ELR (cell line): Measurements from ENCODE around the gene FOXA2.
"Not testable (repeated sequence)": the region's sequence is repeated elsewhere in the genome, so short reads cannot be mapped to it uniquely, and the experiment has no call there.

Source experiments
- DNase-seq: peaks from one replicate; pipeline ENCODE4 v3.0.0-alpha.2; 2015; ENCODE audit warnings: low read depth

FOXA2 gene

DNA sequence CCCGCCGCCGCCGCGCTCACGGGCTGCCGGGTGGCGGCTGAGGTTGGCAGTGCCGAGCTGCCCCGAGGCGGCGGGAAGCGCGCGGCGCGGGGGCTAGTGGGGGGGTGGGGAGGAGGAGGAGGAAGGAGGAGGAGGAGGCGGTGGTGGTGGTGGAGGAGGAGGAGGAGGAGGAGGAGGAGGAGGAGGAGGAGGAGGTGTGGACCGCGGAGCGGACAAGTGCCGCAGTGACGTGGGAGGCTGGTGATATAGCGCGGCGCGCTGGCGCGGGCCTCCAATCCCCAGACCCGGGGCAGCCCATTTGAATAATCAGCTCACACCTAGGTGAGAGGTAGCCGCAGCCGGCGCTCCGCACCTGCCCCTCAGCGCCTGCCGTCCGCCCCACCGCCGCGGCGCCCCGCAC, at the start of gene FOXA2:
Gene FOXA2 (minus strand): TSS at position 51 of the 400 bp plus-strand sequence. CDS start 294 bp downstream, outside the sequence.
- DNase-seq, result no peak

DNA sequence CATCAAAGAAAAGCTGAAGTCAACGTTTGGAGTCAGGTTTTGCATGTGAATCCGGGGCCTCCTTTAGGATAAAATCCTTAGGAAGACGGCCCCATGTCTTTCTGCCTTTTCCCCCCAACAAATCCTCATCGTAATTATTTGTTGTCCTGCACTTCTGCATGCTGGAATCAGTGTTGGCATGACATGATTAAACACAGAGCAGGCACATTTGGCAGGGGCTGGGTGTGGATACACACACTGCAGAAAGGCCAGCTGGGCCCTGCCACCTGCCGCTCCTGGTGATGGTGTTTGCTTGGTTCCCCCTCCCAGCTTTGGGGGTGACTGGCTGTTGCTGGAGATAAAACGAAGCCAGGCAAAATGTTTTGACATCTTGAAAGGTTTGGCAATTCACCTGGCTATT, 46.3 kb upstream of the FOXA2 start:
- no peak for DNase-seq

DNA sequence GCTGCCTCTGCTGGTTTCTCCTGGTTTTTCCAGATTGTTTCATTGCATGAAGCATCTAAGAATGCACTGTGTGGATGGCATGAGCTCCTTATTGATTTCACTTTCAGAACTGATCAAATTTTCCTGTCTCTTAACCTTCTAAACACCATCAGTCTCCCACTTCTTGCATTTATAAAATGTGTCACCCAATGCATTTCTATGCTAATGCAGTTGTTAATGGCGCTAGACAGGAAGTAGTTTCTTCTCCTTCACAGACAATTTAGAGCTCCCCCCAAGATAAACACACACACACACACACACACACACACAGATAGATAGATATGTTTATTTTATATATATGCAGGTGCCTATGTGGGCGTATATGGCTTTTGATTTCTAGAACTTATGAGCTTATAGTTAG, 45.6 kb upstream of the FOXA2 start:
- no peak for DNase-seq

DNA sequence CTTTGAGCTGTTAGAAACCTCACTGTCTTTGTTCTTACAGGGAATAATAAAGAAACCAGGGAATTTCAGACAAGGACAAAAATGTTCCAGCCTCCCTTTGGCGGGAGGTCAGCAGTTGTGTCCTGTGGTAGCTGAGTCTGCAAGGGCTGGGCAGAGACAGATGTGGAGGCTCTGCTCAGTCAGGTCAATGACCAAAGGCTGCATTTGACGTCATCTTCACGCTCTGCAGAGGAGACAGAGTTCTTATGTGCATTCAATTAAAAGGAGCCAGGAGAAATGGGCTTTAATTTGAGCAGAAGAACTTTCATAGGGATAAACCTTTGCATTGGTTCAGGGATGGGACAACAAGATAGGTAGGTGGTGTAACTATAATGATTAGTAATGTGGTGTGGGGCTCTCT, 45.1 kb upstream of the FOXA2 start:
- no peak for DNase-seq

- no peak for DNase-seq
Measured at GRCh38 chr20:22626496-22626895, 42.1 kb upstream of the FOXA2 start.

DNA sequence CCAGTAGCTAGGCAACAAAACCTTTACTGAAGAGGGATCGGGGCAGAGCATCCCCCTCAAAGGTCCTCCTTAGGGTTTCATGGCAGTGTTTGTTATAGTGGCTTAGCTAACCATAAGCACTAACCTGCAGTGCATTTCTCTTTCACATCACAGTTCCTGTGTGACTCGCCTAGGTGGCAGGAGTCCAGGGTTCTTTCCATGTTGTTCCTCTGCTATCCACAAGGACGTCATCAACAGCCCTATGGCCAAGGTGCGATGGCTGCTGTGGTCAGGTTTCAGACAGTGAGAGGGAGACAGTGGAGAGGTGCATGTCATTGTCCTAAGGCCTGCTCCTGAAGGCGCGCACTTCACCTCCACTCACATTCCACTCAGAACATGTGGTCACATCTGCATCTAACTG, 38.8 kb upstream of the FOXA2 start:
- no peak for DNase-seq

GRCh38 chr20:22620342-22620741, 36.0 kb upstream of the FOXA2 start:
- DNase-seq, result no peak

GRCh38 chr20:22619806-22620205, 35.4 kb upstream of the FOXA2 start:
- no peak for DNase-seq

- DNase-seq, result no peak
Measured at GRCh38 chr20:22619272-22619671, 34.9 kb upstream of the FOXA2 start.

- no peak for DNase-seq
Measured at GRCh38 chr20:22617160-22617559, 32.8 kb upstream of the FOXA2 start.

GRCh38 chr20:22616551-22616950, 32.2 kb upstream of the FOXA2 start:
- DNase-seq, result no peak

GRCh38 chr20:22615425-22615824, 31.1 kb upstream of the FOXA2 start:
- DNase-seq, result no peak

DNA sequence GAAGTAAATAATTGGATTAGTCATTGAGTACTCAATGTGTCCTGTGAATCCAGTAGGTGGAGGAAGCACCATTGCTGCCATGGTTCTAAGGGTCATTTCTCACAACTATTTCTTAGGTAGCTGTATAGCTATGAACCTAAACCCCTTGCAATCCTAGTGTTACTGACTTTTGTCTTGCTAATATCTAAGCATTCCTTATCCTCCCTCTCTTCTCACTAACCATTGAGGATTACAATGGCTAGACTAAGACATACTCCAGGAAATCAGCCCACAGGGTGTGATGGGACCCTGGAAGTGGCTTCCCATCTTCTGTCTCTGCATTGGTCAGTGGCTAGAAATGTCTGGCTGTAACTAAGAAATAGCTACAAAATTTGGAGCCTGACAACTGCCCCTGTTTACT, 27.3 kb upstream of the FOXA2 start:
- no peak for DNase-seq

DNA sequence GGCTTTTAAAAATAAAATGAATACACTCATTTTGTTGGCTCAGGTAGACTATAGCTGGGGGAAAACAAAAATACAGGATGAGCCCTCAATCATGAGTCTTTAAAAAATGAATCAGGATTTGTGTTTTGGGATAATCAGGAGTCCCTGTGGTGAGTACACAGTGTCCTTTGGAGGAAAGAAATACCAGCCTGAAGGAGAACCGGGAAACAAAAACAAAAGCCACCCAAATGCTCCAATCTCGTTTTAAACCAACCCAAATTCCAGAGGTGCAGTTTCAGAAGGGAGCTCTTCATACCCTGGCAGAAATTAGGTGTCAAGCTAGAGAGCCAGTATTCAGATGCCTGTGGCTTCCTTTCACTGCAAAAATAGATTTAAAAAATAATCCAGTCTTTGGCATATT, 23.3 kb upstream of the FOXA2 start:
- no peak for DNase-seq

GRCh38 chr20:22604815-22605214, 20.4 kb upstream of the FOXA2 start:
- no peak for DNase-seq

DNA sequence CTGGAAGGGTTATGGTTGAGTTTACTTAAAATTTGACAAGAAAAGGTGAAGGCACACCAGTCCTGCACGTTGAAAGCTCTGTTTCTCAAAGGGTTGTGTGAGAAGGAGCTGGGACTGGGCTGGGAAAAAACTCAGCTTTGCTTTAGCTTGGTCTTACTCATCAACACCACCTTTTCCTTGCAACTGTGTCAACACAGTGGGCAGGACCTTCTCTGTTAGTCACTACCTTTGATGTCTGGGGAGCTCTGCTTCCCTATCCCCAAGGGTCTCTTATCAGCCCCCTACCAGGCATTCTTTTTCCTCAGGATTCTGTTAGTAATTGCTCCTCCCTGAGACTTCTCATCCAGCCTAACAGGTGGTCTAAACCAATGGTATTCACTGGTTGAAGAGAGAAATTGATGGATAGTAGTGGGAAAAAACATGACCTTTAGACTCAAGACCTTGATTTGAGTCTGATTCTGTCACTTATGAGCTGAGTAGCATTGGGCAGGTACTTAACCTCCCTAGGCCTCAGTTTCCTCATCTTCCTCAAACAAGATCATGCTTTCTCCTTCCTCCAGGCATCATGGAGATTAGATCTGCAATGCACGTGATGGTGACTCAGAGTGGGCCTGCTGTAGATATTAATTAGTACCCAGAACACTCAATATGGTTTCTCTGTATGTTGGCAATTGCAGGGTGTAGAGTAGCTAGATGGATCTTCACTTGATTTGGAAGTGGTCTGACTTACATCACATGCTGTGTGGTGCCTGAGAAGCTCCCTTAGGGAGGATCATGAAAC, 17.2 kb upstream of the FOXA2 start:
- no peak for DNase-seq

- not testable (repeated sequence) for DNase-seq
Measured at GRCh38 chr20:22599258-22599657, 14.9 kb upstream of the FOXA2 start.

DNA sequence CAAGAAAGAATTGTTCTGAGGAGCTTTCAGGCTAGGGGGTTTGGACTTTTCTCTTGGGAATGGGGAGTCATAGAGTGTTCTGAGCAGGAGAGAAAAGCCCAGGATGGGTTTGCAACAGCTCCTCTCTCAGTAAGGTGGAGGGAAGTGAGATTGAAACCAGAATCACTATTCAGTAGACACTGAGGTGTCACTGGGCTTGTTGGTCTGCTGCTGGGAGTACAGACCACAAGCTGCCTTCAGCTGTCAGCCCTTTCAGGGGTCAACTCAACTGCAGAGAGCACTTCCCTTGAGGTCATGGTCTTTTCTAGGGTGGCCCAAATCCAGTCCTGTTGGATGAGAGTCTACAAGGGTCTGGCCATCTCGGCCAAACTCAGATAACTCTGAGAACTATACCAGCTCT, 12.9 kb upstream of the FOXA2 start:
- DNase-seq, result no peak

GRCh38 chr20:22590662-22591061, 6.3 kb upstream of the FOXA2 start:
- DNase-seq, result no peak

- no peak for DNase-seq
Measured at GRCh38 chr20:22586645-22587310, 2.4 kb upstream of the FOXA2 start.

DNA sequence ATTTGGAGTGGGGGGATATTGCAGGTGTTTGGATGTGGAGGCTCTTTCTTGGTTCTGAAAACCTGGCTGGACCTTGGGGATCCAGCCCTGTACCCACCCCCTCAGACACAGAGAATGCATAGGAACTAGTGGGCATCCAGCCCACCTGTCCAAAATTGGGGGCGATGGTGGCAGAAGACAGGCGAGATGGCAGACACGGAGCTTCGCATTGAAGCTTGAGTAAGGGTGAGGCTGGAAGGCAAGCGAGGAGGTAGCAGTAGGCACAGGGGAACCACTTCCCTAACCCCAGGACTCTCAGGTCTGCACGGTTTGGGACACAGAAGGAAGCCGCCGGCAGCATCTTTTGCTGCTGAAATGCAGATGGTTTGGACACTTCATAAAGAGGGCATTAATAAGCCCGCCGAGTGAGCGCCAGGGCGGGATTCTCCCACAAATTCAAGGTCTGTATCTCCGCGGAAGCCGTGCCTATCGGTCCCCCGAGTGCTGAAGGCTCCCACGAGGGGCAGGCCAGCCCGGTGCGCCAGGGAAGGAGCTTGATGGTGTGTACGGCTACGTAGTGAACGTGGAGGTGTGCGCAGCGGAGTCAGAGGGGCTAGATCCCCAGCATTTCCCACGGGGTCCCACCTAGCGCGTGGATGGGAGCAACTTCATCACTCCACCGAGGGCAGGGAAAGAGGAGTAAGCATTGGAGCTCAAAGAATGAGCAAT, 1.6 kb upstream of the FOXA2 start:
- no peak for DNase-seq

GRCh38 chr20:22584922-22585785, 782 bp upstream of the FOXA2 start:
- DNase-seq, result no peak
